Measurements from ENCODE around the gene DNLZ. TPM values are rescaled to one million over a fixed set of nuclear protein-coding genes. Genes with fewer than 3 reads are reported as not detected.

Gene DNLZ
- total and polyA plus RNA-seq, 10 of the 15 experiments (the other 5 are each of a cell fraction or from before 2014, with no cell fraction given) = 0.66 to 29.7 (median 14.7) TPM; not detected in 1

DNA sequence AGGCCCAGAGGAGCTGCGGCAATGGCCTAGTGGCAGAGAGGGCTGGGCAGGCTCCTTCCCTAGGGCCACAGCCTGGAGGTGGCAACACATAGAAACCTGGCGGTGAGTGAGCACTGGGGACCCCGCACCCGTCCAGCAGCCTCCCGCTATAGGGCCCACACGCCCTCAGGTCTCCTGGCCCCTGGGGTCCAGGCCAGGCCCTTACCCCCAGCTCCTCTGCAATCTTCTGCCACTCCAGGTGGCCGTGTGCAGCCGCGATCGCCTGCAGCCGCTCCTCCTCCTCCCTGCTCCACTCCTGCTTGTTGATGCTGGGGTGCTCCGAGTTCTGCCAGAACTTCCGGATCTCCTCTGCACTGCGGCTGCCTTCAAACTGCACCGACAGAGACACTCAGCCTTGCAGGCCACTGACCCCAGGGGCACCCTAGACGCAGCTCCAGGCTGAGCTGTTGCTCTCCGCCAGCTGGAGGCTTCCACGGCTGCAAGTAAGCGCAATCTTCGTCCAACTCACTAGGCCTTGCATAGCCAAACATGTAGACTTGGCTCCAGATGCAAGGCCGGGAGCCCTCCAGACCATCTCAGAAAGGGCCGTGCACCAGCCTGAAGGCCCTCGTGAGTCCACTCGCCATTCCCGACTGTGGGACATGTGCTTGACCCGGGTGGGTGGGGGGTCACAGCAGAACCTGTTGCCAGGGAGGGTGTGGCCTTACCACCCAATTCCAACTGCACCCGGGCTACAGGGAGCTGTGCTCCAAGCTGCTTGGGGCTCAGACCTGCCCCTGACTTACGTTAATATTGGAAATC is 28.4 kb upstream of the DNLZ start:
- CTCF ChIA-PET = interaction anchor here (1.4 kb wide), 1 partner anchor 12 kb away, joined by 3 read pairs; no protein-coding TSS in a partner anchor
- FAIRE-seq (no peak), ATAC-seq (no peak), DNase-seq (ENCODE audit: low read depth, low spot score) (no peak)
- H3K79me2 ChIP-seq (ENCODE audit: control insufficient read depth, insufficient read depth, low read length) = no peaks in the 10 kb centered on the region
- H3K9ac ChIP-seq (ENCODE audit: control insufficient read depth, insufficient read depth, low read length) = no peak overlapping the region
- no peak overlapping the region for H2AFZ ChIP-seq (ENCODE audit: control insufficient read depth, low read depth, low read length)
- peaks cover 27 to 43% of the 10 kb centered on the region in 2 experiments for H3K36me3 ChIP-seq (ENCODE audit: control insufficient read depth in 2 of 2, insufficient read depth in 2 of 2, low read length in 1 of 2)
- H3K27me3 ChIP-seq (replicated peaks in 1 of 2; ENCODE audit: control insufficient read depth in 2 of 2, insufficient read depth in 2 of 2, low read length in 1 of 2) = no peaks in the 10 kb centered on the region
- H3K9me3 ChIP-seq (replicated peaks; ENCODE audit: control insufficient read depth, insufficient read depth, low read length) = no peaks in the 10 kb centered on the region
- no peaks in the 10 kb centered on the region for H4K20me1 ChIP-seq (ENCODE audit: control insufficient read depth, insufficient read depth)
- no peaks in the 10 kb centered on the region for H3K4me1 ChIP-seq (ENCODE audit: control insufficient read depth, insufficient read depth, low read length)
- BruUV-seq (replicated peaks) = no TSS peak
- in situ Hi-C loops (cut with MboI) = no loop called here
- RAD21 ChIA-PET (ENCODE audit: unreplicated experiment) = no interaction called here
- TF ChIP-seq ZNF622 (IDR thresholded peaks at IDR 0.05) (no peak), TCF7 (IDR thresholded peaks at IDR 0.05; ENCODE audit: borderline replicate concordance) (no peak), POLR2A (IDR thresholded peaks at IDR 0.05; ENCODE audit: low read depth, low read length) (peak; percentile 63)
- WGBS (ENCODE audit: insufficient coverage, insufficient replicate concordance, low lambda C conversion rate, missing lambda C conversion rate) = 94% methylated on average over 27 of the region's 28 CpGs
- no peak overlapping the region for H3K27ac ChIP-seq (ENCODE audit: control insufficient read depth, insufficient read depth)
- intact Hi-C loops (cut with micrococcal nuclease; ENCODE audit: unreplicated experiment) = no loop called here
- SMC1A ChIA-PET (ENCODE audit: uncharacterized antibody, unreplicated experiment) = no interaction called here
- POLR2A ChIA-PET = no interaction called here
- no peak overlapping the region for H3K4me2 ChIP-seq (ENCODE audit: control insufficient read depth, insufficient read depth)
- H3K4me3 ChIP-seq = no peak overlapping the region

GRCh38 chr9:136389396-136389795 is 25.9 kb upstream of the DNLZ start:
- in situ Hi-C loops (cut with MboI) = no loop called here
- Histone ChIP-seq H4K20me1 (ENCODE audit: control insufficient read depth, insufficient read depth) (no peaks in the 10 kb centered on the region), H2AFZ (ENCODE audit: control insufficient read depth, low read depth, low read length) (no peak overlapping the region), H3K27ac (ENCODE audit: control insufficient read depth, insufficient read depth) (no peak overlapping the region), H3K9ac (ENCODE audit: control insufficient read depth, insufficient read depth, low read length) (no peak overlapping the region), H3K27me3 (replicated peaks in 1 of 2; ENCODE audit: control insufficient read depth in 2 of 2, insufficient read depth in 2 of 2, low read length in 1 of 2) (no peaks in the 10 kb centered on the region), H3K9me3 (replicated peaks; ENCODE audit: control insufficient read depth, insufficient read depth, low read length) (no peaks in the 10 kb centered on the region), H3K4me2 (ENCODE audit: control insufficient read depth, insufficient read depth) (no peak overlapping the region), H3K4me3 (no peak overlapping the region), H3K36me3 (ENCODE audit: control insufficient read depth in 2 of 2, insufficient read depth in 2 of 2, low read length in 1 of 2) (peaks cover 16 to 30% of the 10 kb centered on the region in 2 experiments; a peak in 3 of 4 replicates), H3K4me1 (ENCODE audit: control insufficient read depth, insufficient read depth, low read length) (no peaks in the 10 kb centered on the region), H3K79me2 (ENCODE audit: control insufficient read depth, insufficient read depth, low read length) (no peaks in the 10 kb centered on the region)
- FAIRE-seq = no peak
- TF ChIP-seq BHLHE40 (IDR thresholded peaks at IDR 0.05; ENCODE audit: borderline replicate concordance in 1 of 2, low read depth in 2 of 2, low read length in 1 of 2) = no peak
- TF ChIP-seq, protein P1, sequence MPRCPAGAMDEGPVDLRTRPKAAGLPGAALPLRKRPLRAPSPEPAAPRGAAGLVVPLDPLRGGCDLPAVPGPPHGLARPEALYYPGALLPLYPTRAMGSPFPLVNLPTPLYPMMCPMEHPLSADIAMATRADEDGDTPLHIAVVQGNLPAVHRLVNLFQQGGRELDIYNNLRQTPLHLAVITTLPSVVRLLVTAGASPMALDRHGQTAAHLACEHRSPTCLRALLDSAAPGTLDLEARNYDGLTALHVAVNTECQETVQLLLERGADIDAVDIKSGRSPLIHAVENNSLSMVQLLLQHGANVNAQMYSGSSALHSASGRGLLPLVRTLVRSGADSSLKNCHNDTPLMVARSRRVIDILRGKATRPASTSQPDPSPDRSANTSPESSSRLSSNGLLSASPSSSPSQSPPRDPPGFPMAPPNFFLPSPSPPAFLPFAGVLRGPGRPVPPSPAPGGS (IDR thresholded peaks at IDR 0.05; ENCODE audit: borderline replicate concordance, insufficient read depth, low read depth, low read length, poor library complexity, severe bottlenecking) = peak; percentile 20
- RAD21 ChIA-PET (ENCODE audit: unreplicated experiment) = no interaction called here
- WGBS (ENCODE audit: insufficient coverage, insufficient replicate concordance, low lambda C conversion rate, missing lambda C conversion rate) = 92% methylated on average over 14 of the region's 14 CpGs
- CTCF ChIA-PET = interaction anchor here (0.9 kb wide), 1 partner anchor 11 kb away, joined by 3 read pairs; no protein-coding TSS in a partner anchor
- no peak for ATAC-seq
- DNase-seq (ENCODE audit: low read depth, low spot score) = no peak
- BruUV-seq (replicated peaks) = no TSS peak
- SMC1A ChIA-PET (ENCODE audit: uncharacterized antibody, unreplicated experiment) = no interaction called here
- POLR2A ChIA-PET = interaction anchor here (1.0 kb wide), 1 partner anchor 15 kb away, joined by 4 read pairs; no protein-coding TSS in a partner anchor
- intact Hi-C loops (cut with micrococcal nuclease; ENCODE audit: unreplicated experiment) = no loop called here

Data from GM12878 (cell line).